ENCODE results near the gene DOCK9. TPM values are rescaled to one million over a fixed set of nuclear protein-coding genes. Genes with fewer than 3 reads are reported as not detected.

The DOCK9 gene
- total RNA-seq, 1 donor from 2014 or later: 339 TPM

GRCh38 chr13:98925949-98926348 lies 51.9 kb downstream of the DOCK9 start:
- Mint-ChIP-seq H3K27ac (ENCODE audit: unreplicated experiment) (no peak overlapping the region), H3K27me3 (ENCODE audit: unreplicated experiment) (peaks cover 4% of the 10 kb centered on the region), H3K4me1 (ENCODE audit: unreplicated experiment) (peaks cover 49% of the 10 kb centered on the region), H3K9me3 (ENCODE audit: unreplicated experiment) (no peaks in the 10 kb centered on the region), H3K4me3 (ENCODE audit: unreplicated experiment) (no peak overlapping the region), H3K36me3 (ENCODE audit: low read depth, unreplicated experiment) (peaks cover 55% of the 10 kb centered on the region)
- no peak for DNase-seq (ENCODE audit: low spot score)
- TF ChIP-seq CTCF (IDR thresholded peaks at IDR 0.05; ENCODE audit: unreplicated experiment): no peak

GRCh38 chr13:98923641-98924397 lies 54.0 kb downstream of the DOCK9 start:
- Mint-ChIP-seq H3K27me3 (ENCODE audit: unreplicated experiment) (peaks cover 5% of the 10 kb centered on the region), H3K4me3 (ENCODE audit: unreplicated experiment) (no peak overlapping the region), H3K36me3 (ENCODE audit: low read depth, unreplicated experiment) (peaks cover 72% of the 10 kb centered on the region), H3K27ac (ENCODE audit: unreplicated experiment) (no peak overlapping the region), H3K4me1 (ENCODE audit: unreplicated experiment) (peaks cover 54% of the 10 kb centered on the region), H3K9me3 (ENCODE audit: unreplicated experiment) (no peaks in the 10 kb centered on the region)
- DNase-seq (ENCODE audit: low spot score): no peak
- TF ChIP-seq CTCF (IDR thresholded peaks at IDR 0.05; ENCODE audit: unreplicated experiment): no peak

- no peak overlapping the region for H3K4me3 Mint-ChIP-seq (ENCODE audit: unreplicated experiment)
- no peak for TF ChIP-seq CTCF (IDR thresholded peaks at IDR 0.05; ENCODE audit: unreplicated experiment)
- H3K27ac Mint-ChIP-seq (ENCODE audit: unreplicated experiment): no peak overlapping the region
- peaks cover 58% of the 10 kb centered on the region for H3K4me1 Mint-ChIP-seq (ENCODE audit: unreplicated experiment)
- H3K36me3 Mint-ChIP-seq (ENCODE audit: low read depth, unreplicated experiment): peaks cover 70% of the 10 kb centered on the region
- peaks cover 5% of the 10 kb centered on the region for H3K27me3 Mint-ChIP-seq (ENCODE audit: unreplicated experiment)
- H3K9me3 Mint-ChIP-seq (ENCODE audit: unreplicated experiment): no peaks in the 10 kb centered on the region
- no peak for DNase-seq (ENCODE audit: low spot score)
Observed at GRCh38 chr13:98922306-98922705, 55.6 kb downstream of the DOCK9 start.

GRCh38 chr13:98921786-98922185 lies 56.1 kb downstream of the DOCK9 start:
- Mint-ChIP-seq H3K36me3 (ENCODE audit: low read depth, unreplicated experiment) (peaks cover 71% of the 10 kb centered on the region), H3K27ac (ENCODE audit: unreplicated experiment) (no peak overlapping the region)

More at GRCh38 chr13:98921786-98922185, 56.1 kb downstream of the DOCK9 start:
- TF ChIP-seq CTCF (IDR thresholded peaks at IDR 0.05; ENCODE audit: unreplicated experiment): no peak
- H3K4me3 Mint-ChIP-seq (ENCODE audit: unreplicated experiment): no peak overlapping the region
- no peak for DNase-seq (ENCODE audit: low spot score)
- H3K4me1 Mint-ChIP-seq (ENCODE audit: unreplicated experiment): peaks cover 60% of the 10 kb centered on the region
- H3K9me3 Mint-ChIP-seq (ENCODE audit: unreplicated experiment): no peaks in the 10 kb centered on the region
- H3K27me3 Mint-ChIP-seq (ENCODE audit: unreplicated experiment): peaks cover 5% of the 10 kb centered on the region

Measured in endothelial cell (in vitro differentiated cells).